ENCODE measurements around the gene KRT7. TPM values are rescaled to one million over a fixed set of nuclear protein-coding genes. Genes with fewer than 3 reads are reported as not detected.

The KRT7 gene
- total and polyA plus RNA-seq, 2 donors (not counting 1 experiment from before 2014, with no cell fraction given) = not detected

- H2AFZ ChIP-seq (ENCODE audit: insufficient read depth, low read depth, low read length, poor library complexity, severe bottlenecking) = no peak overlapping the region
- H3K4me1 ChIP-seq (ENCODE audit: control insufficient read depth in 2 of 2, insufficient read depth in 2 of 2, low read length in 2 of 2) = no peaks in the 10 kb centered on the region
- H3K9ac ChIP-seq (ENCODE audit: low read length) = no peak overlapping the region
- no peaks in the 10 kb centered on the region for H3K79me2 ChIP-seq (ENCODE audit: control insufficient read depth, insufficient read depth, low read length)
- ChIA-PET CTCF (no interaction called here), POLR2A (no interaction called here)
- Mint-ChIP-seq H3K4me3 (no peak overlapping the region), H3K27ac (no peak overlapping the region), H3K9me3 (ENCODE audit: insufficient read depth) (no peaks in the 10 kb centered on the region), H3K27me3 (peaks cover 27% of the 10 kb centered on the region), H3K4me1 (peaks cover 5% of the 10 kb centered on the region)
- no peaks in the 10 kb centered on the region for H4K20me1 ChIP-seq (ENCODE audit: control insufficient read depth, insufficient read depth, low read length, poor library complexity, severe bottlenecking)
- WGBS (ENCODE audit: insufficient coverage) = 52% methylated on average over 2 of the region's 3 CpGs
- H3K27me3 ChIP-seq (replicated peaks in 1 of 4; ENCODE audit: control extremely low read depth in 1 of 4, control insufficient read depth in 3 of 4, insufficient read depth in 4 of 4, low read length in 3 of 4) = peaks cover 0 to 7% (median 0%) of the 10 kb centered on the region in 4 experiments
- intact Hi-C loops (cut with micrococcal nuclease) = no loop called here
- TF ChIP-seq EZH2 (IDR thresholded peaks at IDR 0.05; ENCODE audit: borderline replicate concordance, insufficient read depth, low read depth, low read length, poor library complexity, severe bottlenecking) = no peak
- no peak for TF ChIP-seq CTCF (IDR thresholded peaks at IDR 0.05)
- H3K4me2 ChIP-seq (replicated peaks; ENCODE audit: low read depth, low read length, poor library complexity, severe bottlenecking) = no peak overlapping the region
- H3K4me3 ChIP-seq (ENCODE audit: control extremely low read depth in 1 of 5, extremely low read depth in 1 of 5, insufficient read depth in 1 of 5, low read depth in 2 of 5, low read length in 4 of 5) = no peak overlapping the region
- no peak for DNase-seq
- H3K36me3 ChIP-seq (replicated peaks in 1 of 2; ENCODE audit: control extremely low read depth in 1 of 2, control insufficient read depth in 1 of 2, extremely low read depth in 1 of 2, insufficient read depth in 2 of 2, low read length in 1 of 2) = no peaks in the 10 kb centered on the region
- H3K9me3 ChIP-seq (ENCODE audit: control extremely low read depth in 1 of 3, control insufficient read depth in 2 of 3, insufficient read depth in 1 of 3, low read length in 2 of 3) = no peaks in the 10 kb centered on the region
- no peak for ATAC-seq (ENCODE audit: low read depth)
- no peak overlapping the region for H3K27ac ChIP-seq (ENCODE audit: low read length in 2 of 2)
Measured at GRCh38 chr12:52201451-52201839, 31.6 kb upstream of the KRT7 start.

- peaks cover 0 to 7% (median 0%) of the 10 kb centered on the region in 4 experiments for H3K27me3 ChIP-seq (replicated peaks in 1 of 4; ENCODE audit: control extremely low read depth in 1 of 4, control insufficient read depth in 3 of 4, insufficient read depth in 4 of 4, low read length in 3 of 4)
- H4K20me1 ChIP-seq (ENCODE audit: control insufficient read depth, insufficient read depth, low read length, poor library complexity, severe bottlenecking) = no peaks in the 10 kb centered on the region
- H3K4me3 ChIP-seq (ENCODE audit: control extremely low read depth in 1 of 5, extremely low read depth in 1 of 5, insufficient read depth in 1 of 5, low read depth in 2 of 5, low read length in 4 of 5) = no peak overlapping the region
- no peaks in the 10 kb centered on the region for H3K79me2 ChIP-seq (ENCODE audit: control insufficient read depth, insufficient read depth, low read length)
- no peak for TF ChIP-seq CTCF (IDR thresholded peaks at IDR 0.05)
- ChIA-PET POLR2A (no interaction called here), CTCF (no interaction called here)
- H3K27ac ChIP-seq (ENCODE audit: low read length in 2 of 2) = no peak overlapping the region
- H3K4me3 Mint-ChIP-seq = no peak overlapping the region
- H2AFZ ChIP-seq (ENCODE audit: insufficient read depth, low read depth, low read length, poor library complexity, severe bottlenecking) = no peak overlapping the region
- no peaks in the 10 kb centered on the region for H3K9me3 Mint-ChIP-seq (ENCODE audit: insufficient read depth)
- WGBS (ENCODE audit: insufficient coverage) = 64% methylated on average over 15 of the region's 18 CpGs
- H3K36me3 ChIP-seq (replicated peaks in 1 of 2; ENCODE audit: control extremely low read depth in 1 of 2, control insufficient read depth in 1 of 2, extremely low read depth in 1 of 2, insufficient read depth in 2 of 2, low read length in 1 of 2) = no peaks in the 10 kb centered on the region
- no peaks in the 10 kb centered on the region for H3K4me1 ChIP-seq (ENCODE audit: control insufficient read depth in 2 of 2, insufficient read depth in 2 of 2, low read length in 2 of 2)
- no peak for ATAC-seq (ENCODE audit: low read depth)
- H3K27me3 Mint-ChIP-seq = peaks cover 27% of the 10 kb centered on the region
- no peak for DNase-seq
- peaks cover 5% of the 10 kb centered on the region for H3K4me1 Mint-ChIP-seq
- no peaks in the 10 kb centered on the region for H3K9me3 ChIP-seq (ENCODE audit: control extremely low read depth in 1 of 3, control insufficient read depth in 2 of 3, insufficient read depth in 1 of 3, low read length in 2 of 3)
- no peak overlapping the region for H3K9ac ChIP-seq (ENCODE audit: low read length)
- H3K27ac Mint-ChIP-seq = no peak overlapping the region
- H3K4me2 ChIP-seq (replicated peaks; ENCODE audit: low read depth, low read length, poor library complexity, severe bottlenecking) = no peak overlapping the region
- intact Hi-C loops (cut with micrococcal nuclease) = no loop called here
Measured at GRCh38 chr12:52202361-52203078, 30.5 kb upstream of the KRT7 start.
